GM23338 (cell line): ENCODE data around the gene HADHB. TPM values are rescaled to one million over a fixed set of nuclear protein-coding genes. Genes with fewer than 3 reads are reported as not detected.

Experiments used
- ATAC-seq: fragments of 200-7000 bp; cut with Tn5 transposase; 3 replicates; pipeline ENCODE4 v1.9.1; 2020
- DNase-seq: peaks from one replicate; pipeline ENCODE4 v3.0.0-alpha.2; 2015; ENCODE audit warnings: low spot score
- H2AFZ ChIP-seq: fragments of 200-600 bp; sonication (generic); 2 replicates; pipeline ENCODE4 v1.8.0; 2016; ENCODE audit warnings: antibody characterized with exemption, mild to moderate bottlenecking, moderate library complexity
- H3F3A ChIP-seq: fragments of 200-600 bp; sonication (generic); replicated peaks from 2 replicates; pipeline ENCODE4 v1.8.0; 2017; ENCODE audit warnings: antibody characterized with exemption, mixed run types, low read depth
- H3K27ac ChIP-seq: fragments of 200-600 bp; sonication (generic); 2 replicates; pipeline ENCODE4 v1.6.1; 2016; ENCODE audit warnings: low read depth
- H3K27me3 ChIP-seq: fragments of 200-600 bp; sonication (generic); 2 replicates; pipeline ENCODE4 v1.8.0; 2016; ENCODE audit warnings: mild to moderate bottlenecking, mixed run types, moderate library complexity; ENCODE audit not compliant: insufficient read depth
- H3K36me3 ChIP-seq: fragments of 200-600 bp; sonication (generic); 2 replicates; pipeline ENCODE4 v1.8.0; 2016; ENCODE audit warnings: mild to moderate bottlenecking; ENCODE audit not compliant: insufficient read depth
- H3K4me1 ChIP-seq: fragments of 200-600 bp; sonication (generic); 2 replicates; pipeline ENCODE4 v1.8.0; 2016; ENCODE audit warnings: mild to moderate bottlenecking, moderate library complexity; ENCODE audit not compliant: insufficient read depth
- H3K4me2 ChIP-seq: fragments of 200-600 bp; sonication (generic); 2 replicates; pipeline ENCODE4 v1.7.1; 2017; ENCODE audit warnings: mixed run types
- H3K4me3 ChIP-seq: fragments of 200-600 bp; sonication (generic); 2 replicates; pipeline ENCODE4 v1.6.1; 2016; ENCODE audit warnings: mixed run types
- H3K79me2 ChIP-seq: fragments of 200-600 bp; sonication (generic); replicated peaks from 2 replicates; pipeline ENCODE4 v1.8.0; 2017; ENCODE audit warnings: mild to moderate bottlenecking; ENCODE audit not compliant: insufficient read depth
- H3K9me2 ChIP-seq: fragments of 200-600 bp; sonication (generic); 2 replicates; pipeline ENCODE4 v1.8.0; 2017; ENCODE audit not compliant: insufficient read depth
- H4K20me1 ChIP-seq: fragments of 200-600 bp; sonication (generic); replicated peaks from 2 replicates; pipeline ENCODE4 v1.8.0; 2017; ENCODE audit warnings: mild to moderate bottlenecking; ENCODE audit not compliant: insufficient read depth
- H3K27ac Mint-ChIP-seq: 2 replicates; pipeline ENCODE4 v1.8.0; 2020; ENCODE audit warnings: inconsistent platforms, mild to moderate bottlenecking, moderate library complexity, mixed read lengths
- H3K27me3 Mint-ChIP-seq: 3 replicates; pipeline ENCODE4 v1.8.0; 2022; ENCODE audit warnings: low read depth, mild to moderate bottlenecking, moderate library complexity, mixed read lengths, inconsistent platforms; ENCODE audit not compliant: insufficient read depth, poor library complexity
- H3K36me3 Mint-ChIP-seq: 3 replicates; pipeline ENCODE4 v1.8.0; 2021; ENCODE audit warnings: low read depth, mild to moderate bottlenecking, inconsistent platforms, moderate library complexity, mixed read lengths
- H3K4me1 Mint-ChIP-seq: 3 replicates; pipeline ENCODE4 v1.8.0; 2020; ENCODE audit warnings: mild to moderate bottlenecking, inconsistent platforms, mixed read lengths
- H3K4me3 Mint-ChIP-seq: 3 replicates; pipeline ENCODE4 v1.8.0; 2021; ENCODE audit warnings: moderate library complexity, mild to moderate bottlenecking, inconsistent platforms, mixed read lengths
- H3K9me3 Mint-ChIP-seq: 3 replicates; pipeline ENCODE4 v1.8.0; 2020; ENCODE audit warnings: moderate library complexity, mild to moderate bottlenecking, inconsistent platforms, mixed read lengths
- CREB1 ChIP-seq: fragments of 250-450 bp; sonication (Bioruptor Pico); IDR thresholded peaks from 2 replicates; pipeline ENCODE4 v1.5.0; 2020; ENCODE audit warnings: low read depth, mild to moderate bottlenecking, moderate library complexity
- EZH2phosphoT487 ChIP-seq: fragments of 200-600 bp; sonication (generic); IDR thresholded peaks from one replicate; pipeline ENCODE4 v1.8.1; 2018; ENCODE audit warnings: antibody characterized with exemption; ENCODE audit not compliant: unreplicated experiment
- NANOG ChIP-seq: IDR thresholded peaks from 2 replicates; pipeline ENCODE4 v1.6.1; 2016; ENCODE audit warnings: antibody characterized with exemption, borderline replicate concordance
- POLR2AphosphoS5 ChIP-seq: IDR thresholded peaks from 2 replicates; pipeline ENCODE4 v1.6.1; 2016; ENCODE audit warnings: antibody characterized with exemption, low read depth
- STAT1 ChIP-seq: IDR thresholded peaks from one replicate; pipeline ENCODE4 v1.6.1; 2016; ENCODE audit warnings: antibody characterized with exemption; ENCODE audit not compliant: unreplicated experiment
- ZNF114 ChIP-seq: fragments of 250-450 bp; sonication (Bioruptor Pico); IDR thresholded peaks from 2 replicates; pipeline ENCODE4 v1.5.0; 2020; ENCODE audit warnings: mild to moderate bottlenecking, moderate library complexity
- polyA plus RNA-seq: library from polyadenylated mRNA; unstranded; fragments of >200 nt; fragmentation: Nextera tagmentation; extraction: Ambion mirVana; gene quantifications from 2 replicates; pipeline ENCODE4 v1.2.1, GENCODE V29; 2016
- total RNA-seq: library from RNA; depleted of rRNA; stranded (reverse); fragments of >200 nt; shearing (Covaris generic); gene quantifications from 2 replicates; pipeline ENCODE4 v1.2.3, GENCODE V29; 2014
- TF ChIP-seq, protein P1 (sequence below): IDR thresholded peaks from one replicate; pipeline ENCODE4 v1.6.1; 2018; ENCODE audit warnings: antibody characterized with exemption; ENCODE audit not compliant: unreplicated experiment
- TF ChIP-seq, protein P2 (sequence below): fragments of 250-450 bp; sonication (Bioruptor Pico); IDR thresholded peaks from 2 replicates; pipeline ENCODE4 v1.5.0; 2020; ENCODE audit warnings: mild to moderate bottlenecking, moderate library complexity
- TF ChIP-seq, protein P3 (sequence below), 2 experiments: fragments of 200-600 bp in 1 of 2; sonication (generic) in 1 of 2; conservative IDR thresholded peaks; 2 replicates each; pipeline versions ENCODE4 v1.5.1 to v1.6.1; 2016 to 2017; ENCODE audit warnings: antibody characterized with exemption in 2 of 2, low read depth in 2 of 2, mild to moderate bottlenecking in 2 of 2, moderate library complexity in 1 of 2
- TF ChIP-seq, protein P4 (sequence below): IDR thresholded peaks from 2 replicates; pipeline ENCODE4 v1.6.1; 2016; ENCODE audit warnings: antibody characterized with exemption

HADHB gene
- total and polyA plus RNA-seq, 2 experiments from 2014 or later, result 41.1 to 43.4 TPM

DNA sequence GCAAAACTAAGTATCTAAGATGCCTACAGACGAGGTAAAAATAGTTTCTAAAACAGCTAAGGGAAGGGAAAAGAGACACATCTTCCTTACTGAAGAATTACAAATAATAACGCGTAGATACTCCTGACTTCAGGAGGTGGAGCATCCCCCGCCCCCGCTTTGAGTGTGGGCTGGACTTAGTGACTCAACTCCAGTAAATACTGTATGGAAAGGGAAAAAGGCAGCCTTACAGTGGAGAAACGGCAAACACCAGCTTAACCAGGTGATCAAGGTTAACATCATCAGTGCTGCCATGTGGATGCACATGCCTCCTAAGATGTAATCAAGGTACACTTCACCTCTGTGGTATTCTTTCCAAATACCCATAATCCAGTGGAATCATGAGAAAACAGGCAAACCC, 47.9 kb downstream of the HADHB start:
- H3K79me2 ChIP-seq, result no peaks in the 10 kb centered on the region
- H3K4me1 ChIP-seq, result peaks cover 8% of the 10 kb centered on the region
- H3K9me3 Mint-ChIP-seq, result no peaks in the 10 kb centered on the region
- H4K20me1 ChIP-seq, result no peaks in the 10 kb centered on the region
- H3K4me1 Mint-ChIP-seq, result peaks cover 6% of the 10 kb centered on the region
- H3K27me3 Mint-ChIP-seq, result peaks cover 4% of the 10 kb centered on the region
- DNase-seq (peak; percentile 36), ATAC-seq (peak; percentile 73)
- no peaks in the 10 kb centered on the region for H3K9me2 ChIP-seq
- H3K4me3 ChIP-seq, result no peak overlapping the region
- H3K4me3 Mint-ChIP-seq, result no peak overlapping the region
- TF ChIP-seq NANOG (no peak), EZH2phosphoT487 (no peak), POLR2AphosphoS5 (no peak), CREB1 (CRISPR knock-in tag) (no peak), ZNF114 (CRISPR knock-in tag) (no peak), STAT1 (no peak)
- TF ChIP-seq, protein P1, sequence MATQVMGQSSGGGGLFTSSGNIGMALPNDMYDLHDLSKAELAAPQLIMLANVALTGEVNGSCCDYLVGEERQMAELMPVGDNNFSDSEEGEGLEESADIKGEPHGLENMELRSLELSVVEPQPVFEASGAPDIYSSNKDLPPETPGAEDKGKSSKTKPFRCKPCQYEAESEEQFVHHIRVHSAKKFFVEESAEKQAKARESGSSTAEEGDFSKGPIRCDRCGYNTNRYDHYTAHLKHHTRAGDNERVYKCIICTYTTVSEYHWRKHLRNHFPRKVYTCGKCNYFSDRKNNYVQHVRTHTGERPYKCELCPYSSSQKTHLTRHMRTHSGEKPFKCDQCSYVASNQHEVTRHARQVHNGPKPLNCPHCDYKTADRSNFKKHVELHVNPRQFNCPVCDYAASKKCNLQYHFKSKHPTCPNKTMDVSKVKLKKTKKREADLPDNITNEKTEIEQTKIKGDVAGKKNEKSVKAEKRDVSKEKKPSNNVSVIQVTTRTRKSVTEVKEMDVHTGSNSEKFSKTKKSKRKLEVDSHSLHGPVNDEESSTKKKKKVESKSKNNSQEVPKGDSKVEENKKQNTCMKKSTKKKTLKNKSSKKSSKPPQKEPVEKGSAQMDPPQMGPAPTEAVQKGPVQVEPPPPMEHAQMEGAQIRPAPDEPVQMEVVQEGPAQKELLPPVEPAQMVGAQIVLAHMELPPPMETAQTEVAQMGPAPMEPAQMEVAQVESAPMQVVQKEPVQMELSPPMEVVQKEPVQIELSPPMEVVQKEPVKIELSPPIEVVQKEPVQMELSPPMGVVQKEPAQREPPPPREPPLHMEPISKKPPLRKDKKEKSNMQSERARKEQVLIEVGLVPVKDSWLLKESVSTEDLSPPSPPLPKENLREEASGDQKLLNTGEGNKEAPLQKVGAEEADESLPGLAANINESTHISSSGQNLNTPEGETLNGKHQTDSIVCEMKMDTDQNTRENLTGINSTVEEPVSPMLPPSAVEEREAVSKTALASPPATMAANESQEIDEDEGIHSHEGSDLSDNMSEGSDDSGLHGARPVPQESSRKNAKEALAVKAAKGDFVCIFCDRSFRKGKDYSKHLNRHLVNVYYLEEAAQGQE, result no peak
- TF ChIP-seq, protein P2, sequence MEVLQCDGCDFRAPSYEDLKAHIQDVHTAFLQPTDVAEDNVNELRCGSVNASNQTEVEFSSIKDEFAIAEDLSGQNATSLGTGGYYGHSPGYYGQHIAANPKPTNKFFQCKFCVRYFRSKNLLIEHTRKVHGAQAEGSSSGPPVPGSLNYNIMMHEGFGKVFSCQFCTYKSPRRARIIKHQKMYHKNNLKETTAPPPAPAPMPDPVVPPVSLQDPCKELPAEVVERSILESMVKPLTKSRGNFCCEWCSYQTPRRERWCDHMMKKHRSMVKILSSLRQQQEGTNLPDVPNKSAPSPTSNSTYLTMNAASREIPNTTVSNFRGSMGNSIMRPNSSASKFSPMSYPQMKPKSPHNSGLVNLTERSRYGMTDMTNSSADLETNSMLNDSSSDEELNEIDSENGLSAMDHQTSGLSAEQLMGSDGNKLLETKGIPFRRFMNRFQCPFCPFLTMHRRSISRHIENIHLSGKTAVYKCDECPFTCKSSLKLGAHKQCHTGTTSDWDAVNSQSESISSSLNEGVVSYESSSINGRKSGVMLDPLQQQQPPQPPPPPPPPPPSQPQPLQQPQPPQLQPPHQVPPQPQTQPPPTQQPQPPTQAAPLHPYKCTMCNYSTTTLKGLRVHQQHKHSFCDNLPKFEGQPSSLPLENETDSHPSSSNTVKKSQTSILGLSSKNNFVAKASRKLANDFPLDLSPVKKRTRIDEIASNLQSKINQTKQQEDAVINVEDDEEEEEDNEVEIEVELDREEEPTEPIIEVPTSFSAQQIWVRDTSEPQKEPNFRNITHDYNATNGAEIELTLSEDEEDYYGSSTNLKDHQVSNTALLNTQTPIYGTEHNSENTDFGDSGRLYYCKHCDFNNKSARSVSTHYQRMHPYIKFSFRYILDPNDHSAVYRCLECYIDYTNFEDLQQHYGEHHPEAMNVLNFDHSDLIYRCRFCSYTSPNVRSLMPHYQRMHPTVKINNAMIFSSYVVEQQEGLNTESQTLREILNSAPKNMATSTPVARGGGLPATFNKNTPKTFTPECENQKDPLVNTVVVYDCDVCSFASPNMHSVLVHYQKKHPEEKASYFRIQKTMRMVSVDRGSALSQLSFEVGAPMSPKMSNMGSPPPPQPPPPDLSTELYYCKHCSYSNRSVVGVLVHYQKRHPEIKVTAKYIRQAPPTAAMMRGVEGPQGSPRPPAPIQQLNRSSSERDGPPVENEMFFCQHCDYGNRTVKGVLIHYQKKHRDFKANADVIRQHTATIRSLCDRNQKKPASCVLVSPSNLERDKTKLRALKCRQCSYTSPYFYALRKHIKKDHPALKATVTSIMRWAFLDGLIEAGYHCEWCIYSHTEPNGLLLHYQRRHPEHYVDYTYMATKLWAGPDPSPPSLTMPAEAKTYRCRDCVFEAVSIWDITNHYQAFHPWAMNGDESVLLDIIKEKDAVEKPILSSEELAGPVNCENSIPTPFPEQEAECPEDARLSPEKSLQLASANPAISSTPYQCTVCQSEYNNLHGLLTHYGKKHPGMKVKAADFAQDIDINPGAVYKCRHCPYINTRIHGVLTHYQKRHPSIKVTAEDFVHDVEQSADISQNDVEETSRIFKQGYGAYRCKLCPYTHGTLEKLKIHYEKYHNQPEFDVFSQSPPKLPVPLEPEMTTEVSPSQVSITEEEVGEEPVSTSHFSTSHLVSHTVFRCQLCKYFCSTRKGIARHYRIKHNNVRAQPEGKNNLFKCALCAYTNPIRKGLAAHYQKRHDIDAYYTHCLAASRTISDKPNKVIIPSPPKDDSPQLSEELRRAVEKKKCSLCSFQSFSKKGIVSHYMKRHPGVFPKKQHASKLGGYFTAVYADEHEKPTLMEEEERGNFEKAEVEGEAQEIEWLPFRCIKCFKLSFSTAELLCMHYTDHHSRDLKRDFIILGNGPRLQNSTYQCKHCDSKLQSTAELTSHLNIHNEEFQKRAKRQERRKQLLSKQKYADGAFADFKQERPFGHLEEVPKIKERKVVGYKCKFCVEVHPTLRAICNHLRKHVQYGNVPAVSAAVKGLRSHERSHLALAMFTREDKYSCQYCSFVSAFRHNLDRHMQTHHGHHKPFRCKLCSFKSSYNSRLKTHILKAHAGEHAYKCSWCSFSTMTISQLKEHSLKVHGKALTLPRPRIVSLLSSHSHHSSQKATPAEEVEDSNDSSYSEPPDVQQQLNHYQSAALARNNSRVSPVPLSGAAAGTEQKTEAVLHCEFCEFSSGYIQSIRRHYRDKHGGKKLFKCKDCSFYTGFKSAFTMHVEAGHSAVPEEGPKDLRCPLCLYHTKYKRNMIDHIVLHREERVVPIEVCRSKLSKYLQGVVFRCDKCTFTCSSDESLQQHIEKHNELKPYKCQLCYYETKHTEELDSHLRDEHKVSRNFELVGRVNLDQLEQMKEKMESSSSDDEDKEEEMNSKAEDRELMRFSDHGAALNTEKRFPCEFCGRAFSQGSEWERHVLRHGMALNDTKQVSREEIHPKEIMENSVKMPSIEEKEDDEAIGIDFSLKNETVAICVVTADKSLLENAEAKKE (CRISPR knock-in tag), result no peak
- TF ChIP-seq, protein P3, sequence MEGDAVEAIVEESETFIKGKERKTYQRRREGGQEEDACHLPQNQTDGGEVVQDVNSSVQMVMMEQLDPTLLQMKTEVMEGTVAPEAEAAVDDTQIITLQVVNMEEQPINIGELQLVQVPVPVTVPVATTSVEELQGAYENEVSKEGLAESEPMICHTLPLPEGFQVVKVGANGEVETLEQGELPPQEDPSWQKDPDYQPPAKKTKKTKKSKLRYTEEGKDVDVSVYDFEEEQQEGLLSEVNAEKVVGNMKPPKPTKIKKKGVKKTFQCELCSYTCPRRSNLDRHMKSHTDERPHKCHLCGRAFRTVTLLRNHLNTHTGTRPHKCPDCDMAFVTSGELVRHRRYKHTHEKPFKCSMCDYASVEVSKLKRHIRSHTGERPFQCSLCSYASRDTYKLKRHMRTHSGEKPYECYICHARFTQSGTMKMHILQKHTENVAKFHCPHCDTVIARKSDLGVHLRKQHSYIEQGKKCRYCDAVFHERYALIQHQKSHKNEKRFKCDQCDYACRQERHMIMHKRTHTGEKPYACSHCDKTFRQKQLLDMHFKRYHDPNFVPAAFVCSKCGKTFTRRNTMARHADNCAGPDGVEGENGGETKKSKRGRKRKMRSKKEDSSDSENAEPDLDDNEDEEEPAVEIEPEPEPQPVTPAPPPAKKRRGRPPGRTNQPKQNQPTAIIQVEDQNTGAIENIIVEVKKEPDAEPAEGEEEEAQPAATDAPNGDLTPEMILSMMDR (conservative IDR thresholded peaks at IDR 0.05; ENCODE audit: low read depth in 2 of 2), result no peak
- TF ChIP-seq, protein P4, sequence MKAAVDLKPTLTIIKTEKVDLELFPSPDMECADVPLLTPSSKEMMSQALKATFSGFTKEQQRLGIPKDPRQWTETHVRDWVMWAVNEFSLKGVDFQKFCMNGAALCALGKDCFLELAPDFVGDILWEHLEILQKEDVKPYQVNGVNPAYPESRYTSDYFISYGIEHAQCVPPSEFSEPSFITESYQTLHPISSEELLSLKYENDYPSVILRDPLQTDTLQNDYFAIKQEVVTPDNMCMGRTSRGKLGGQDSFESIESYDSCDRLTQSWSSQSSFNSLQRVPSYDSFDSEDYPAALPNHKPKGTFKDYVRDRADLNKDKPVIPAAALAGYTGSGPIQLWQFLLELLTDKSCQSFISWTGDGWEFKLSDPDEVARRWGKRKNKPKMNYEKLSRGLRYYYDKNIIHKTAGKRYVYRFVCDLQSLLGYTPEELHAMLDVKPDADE, result no peak
- H3K27ac Mint-ChIP-seq, result peak overlapping the region; percentile 56; the same call in 1 of the 2 replicates
- no peak overlapping the region for H3K27ac ChIP-seq
- H3F3A ChIP-seq, result no peaks in the 10 kb centered on the region
- H2AFZ ChIP-seq, result no peak overlapping the region
- no peaks in the 10 kb centered on the region for H3K27me3 ChIP-seq
- no peaks in the 10 kb centered on the region for H3K36me3 ChIP-seq
- H3K36me3 Mint-ChIP-seq, result peaks cover 8% of the 10 kb centered on the region; the same call in 2 of the 3 replicates
- H3K4me2 ChIP-seq, result no peak overlapping the region
